Endothelial cell of umbilical vein (primary cell): ENCODE results near the gene TOM1L2. TPM values are rescaled to one million over a fixed set of nuclear protein-coding genes. Genes with fewer than 3 reads are reported as not detected.

Experiments
- BruUV-seq: library from RNA; stranded (reverse); fragments of 400-500 nt; replicated peaks from 2 replicates; lab custom pipeline; 2021; lab: Mats Ljungman, UMichigan
- CTCF ChIA-PET: fragments of 300-600, 350-600 bp; sonication (Branson Sonifier 250); formaldehyde crosslinking; loops from one replicate; lab custom pipeline; 2021; ENCODE audit warnings: antibody characterized with exemption, inconsistent platforms; lab: Charles Lee
- POLR2A ChIA-PET: fragments of 300-600, 350-600 bp; sonication (Branson Sonifier 250); formaldehyde crosslinking; loops from one replicate; lab custom pipeline; 2021; ENCODE audit warnings: antibody characterized with exemption, inconsistent platforms; lab: Charles Lee
- DNase-seq: peaks from one replicate; pipeline ENCODE4 v3.0.0-alpha.2; 2011; ENCODE audit warnings: low read depth, low spot score
- FAIRE-seq: peaks from 2 replicates; lab custom pipeline; 2011; peaks lifted over from hg19 to GRCh38; lab: Jason Lieb, UNC
- H2AFZ ChIP-seq: 2 replicates; pipeline ENCODE4 v1.6.0; 2012; ENCODE audit warnings: low read depth, low read length, control low read depth, inconsistent platforms
- H3K27ac ChIP-seq: 2 replicates; pipeline ENCODE4 v1.5.1; 2011; ENCODE audit warnings: low read depth, mild to moderate bottlenecking, control low read depth, low read length, moderate library complexity; ENCODE audit not compliant: insufficient read depth
- H3K27me3 ChIP-seq, 2 experiments: 2 replicates each; pipeline versions ENCODE4 v1.6.0 to v1.6.1; 2011; ENCODE audit warnings: low read length in 2 of 2, mixed read lengths in 1 of 2; ENCODE audit not compliant: control insufficient read depth in 2 of 2, insufficient read depth in 2 of 2
- H3K36me3 ChIP-seq, 2 experiments: 2 replicates in 1 of 2; 3 replicates in 1 of 2; pipeline ENCODE4 v1.5.1; 2011; ENCODE audit warnings: low read length in 2 of 2, mild to moderate bottlenecking in 1 of 2, moderate library complexity in 1 of 2; ENCODE audit not compliant: control insufficient read depth in 2 of 2, insufficient read depth in 2 of 2; ENCODE audit errors: extremely low read depth in 1 of 2
- H3K4me1 ChIP-seq: 3 replicates; pipeline ENCODE4 v1.5.1; 2011; ENCODE audit warnings: mild to moderate bottlenecking, low read length; ENCODE audit not compliant: control insufficient read depth, insufficient read depth; ENCODE audit errors: extremely low read depth
- H3K4me2 ChIP-seq: 2 replicates; pipeline ENCODE4 v1.6.1; 2011; ENCODE audit warnings: low read length, control low read depth, mixed read lengths; ENCODE audit not compliant: insufficient read depth
- H3K4me3 ChIP-seq, 3 experiments: fragments of 200-600 bp in 1 of 3; sonication (generic), shearing (Covaris generic) in 1 of 3; replicated peaks in 1 of 3; 2 replicates each; pipeline ENCODE4 v1.5.1; 2011 to 2016; ENCODE audit warnings: control low read depth in 3 of 3, low read length in 3 of 3, mild to moderate bottlenecking in 2 of 3, inconsistent platforms in 1 of 3, low read depth in 1 of 3, moderate library complexity in 1 of 3; ENCODE audit not compliant: insufficient read depth in 1 of 3
- H3K79me2 ChIP-seq: 2 replicates; pipeline ENCODE4 v1.6.0; 2012; ENCODE audit warnings: low read length, inconsistent platforms; ENCODE audit not compliant: control insufficient read depth, insufficient read depth
- H3K9ac ChIP-seq: replicated peaks from 2 replicates; pipeline ENCODE3; 2011; ENCODE audit warnings: low read length, control low read depth; ENCODE audit not compliant: insufficient read depth; ENCODE audit errors: extremely low read depth
- H3K9me1 ChIP-seq: replicated peaks from 3 replicates; pipeline ENCODE4 v1.6.0; 2011; ENCODE audit warnings: mild to moderate bottlenecking, low read length; ENCODE audit not compliant: control insufficient read depth, insufficient read depth; ENCODE audit errors: extremely low read depth
- H3K9me3 ChIP-seq: replicated peaks from 2 replicates; pipeline ENCODE4 v1.5.1; 2012; ENCODE audit warnings: low read length, inconsistent platforms; ENCODE audit not compliant: control insufficient read depth, insufficient read depth
- H4K20me1 ChIP-seq: replicated peaks from 2 replicates; pipeline ENCODE3; 2011; ENCODE audit warnings: mild to moderate bottlenecking, low read length; ENCODE audit not compliant: control insufficient read depth, insufficient read depth; ENCODE audit errors: extremely low read depth
- EZH2 ChIP-seq: IDR thresholded peaks from 2 replicates; pipeline ENCODE4 v1.6.1; 2012; ENCODE audit warnings: borderline replicate concordance, low read depth, mild to moderate bottlenecking, moderate library complexity, low read length, inconsistent platforms; ENCODE audit not compliant: severe bottlenecking
- FOS ChIP-seq: IDR thresholded peaks from 2 replicates; pipeline ENCODE4 v1.6.1; 2011; ENCODE audit warnings: mild to moderate bottlenecking, low read length, moderate library complexity, borderline replicate concordance; ENCODE audit not compliant: insufficient read depth
- GATA2 ChIP-seq: IDR thresholded peaks from 2 replicates; pipeline ENCODE4 v1.7.0; 2011; ENCODE audit warnings: low read depth, mild to moderate bottlenecking, moderate library complexity, mixed read lengths, low read length; ENCODE audit not compliant: insufficient read length, insufficient read depth
- JUN ChIP-seq: IDR thresholded peaks from 2 replicates; pipeline ENCODE4 v1.6.1; 2011; ENCODE audit warnings: borderline replicate concordance, low read depth; ENCODE audit not compliant: insufficient read length, insufficient read depth
- MYC ChIP-seq: IDR thresholded peaks from one replicate; pipeline ENCODE4 v1.6.1; 2011; ENCODE audit warnings: mild to moderate bottlenecking, low read depth, low read length
- POLR2A ChIP-seq: IDR thresholded peaks from 2 replicates; pipeline ENCODE4 v1.6.1; 2012; ENCODE audit warnings: low read depth, mild to moderate bottlenecking, control low read depth, low read length
- POLR2AphosphoS5 ChIP-seq: IDR thresholded peaks from 2 replicates; pipeline ENCODE4 v1.6.1; 2012; ENCODE audit warnings: low read depth, mild to moderate bottlenecking, control low read depth, low read length, moderate library complexity; ENCODE audit not compliant: insufficient read depth
- dilution Hi-C: fragments of 300-500 bp; cut with MboI; formaldehyde crosslinking; loops from one replicate; pipeline ENCODE4 v1.15.0; 2019; ENCODE audit warnings: low sequenced_read_pairs; ENCODE audit not compliant: extremely low pct_ligation_motif_present
- intact Hi-C: fragments of 100-400 bp; cut with micrococcal nuclease; formaldehyde crosslinking; loops from one replicate; pipeline ENCODE4 v1.10.0; 2022
- polyA plus RNA-seq, 4 experiments: library from polyadenylated mRNA; depleted of rRNA in 3 of 4; stranded (reverse) in 3 of 4; unstranded in 1 of 4; fragments of >200 nt; gene quantifications; 2 replicates each; pipeline versions ENCODE4 v1.2.1 to v1.2.3, GENCODE V29; 2011 to 2012; ENCODE audit warnings: missing spikeins in 1 of 4
- total RNA-seq: library from RNA; stranded (reverse); gene quantifications from 2 replicates; pipeline ENCODE4 v1.2.3, GENCODE V29; 2021
- TF ChIP-seq, protein P1 (sequence below), 2 donors: IDR thresholded peaks; 1 replicate in 1 of 2; 2 replicates in 1 of 2; pipeline ENCODE4 v1.5.1; 2011; ENCODE audit warnings: low read length in 2 of 2, mild to moderate bottlenecking in 2 of 2, moderate library complexity in 2 of 2, control low read depth in 1 of 2, inconsistent platforms in 1 of 2, low read depth in 1 of 2; ENCODE audit not compliant: insufficient read depth in 1 of 2; ENCODE audit errors: extremely low read depth in 1 of 2

The TOM1L2 gene
- total and polyA plus RNA-seq, 2 donors (not counting 3 experiments of a cell fraction or from before 2014, with no cell fraction given) = 31.7 to 37.6 TPM

DNA sequence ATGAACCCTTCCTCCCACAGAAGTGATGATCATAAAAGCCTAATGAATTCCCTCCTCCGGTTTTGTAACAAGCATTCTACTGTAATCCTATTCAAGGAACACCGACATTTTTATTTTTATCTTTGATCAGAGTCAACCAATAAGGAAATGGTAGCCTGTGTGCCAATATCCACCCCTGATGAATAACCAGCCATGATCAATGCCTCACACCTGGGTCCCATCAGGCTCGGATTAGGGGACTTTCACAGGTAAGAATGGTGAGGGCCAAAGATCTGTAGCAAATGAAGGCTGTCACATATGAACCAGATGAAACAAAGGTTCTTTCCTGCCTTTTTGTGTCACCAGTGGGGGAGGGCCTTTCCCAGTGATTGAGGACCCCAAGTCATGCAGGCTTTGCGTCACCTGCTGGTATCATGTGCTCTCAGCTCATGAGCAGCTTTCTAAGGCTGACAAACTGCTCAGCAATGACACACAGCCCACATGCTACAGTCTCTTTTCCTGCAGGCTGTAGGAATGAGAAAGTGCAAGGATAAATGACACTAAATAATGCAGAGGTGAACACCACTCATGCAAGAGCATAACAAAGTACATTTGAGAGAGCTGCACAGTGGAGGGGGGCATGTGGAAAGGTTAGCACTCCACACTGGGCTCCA, 34.9 kb downstream of the TOM1L2 start:
- H3K9ac ChIP-seq = no peak overlapping the region
- H3K79me2 ChIP-seq = peaks cover 8% of the 10 kb centered on the region
- H3K4me2 ChIP-seq = no peak overlapping the region
- ChIA-PET CTCF (no interaction called here), POLR2A (no interaction called here)
- no peaks in the 10 kb centered on the region for H3K9me1 ChIP-seq
- H3K36me3 ChIP-seq = no peaks in the 10 kb centered on the region
- H3K4me1 ChIP-seq = peaks cover 22% of the 10 kb centered on the region
- no TSS peak for BruUV-seq
- intact Hi-C loops = no loop called here
- no peak overlapping the region for H2AFZ ChIP-seq
- TF ChIP-seq MYC = no peak
- TF ChIP-seq FOS = no peak
- no peak for TF ChIP-seq JUN
- TF ChIP-seq POLR2AphosphoS5 = no peak
- TF ChIP-seq POLR2A = no peak
- TF ChIP-seq EZH2 = no peak
- TF ChIP-seq, protein P1, sequence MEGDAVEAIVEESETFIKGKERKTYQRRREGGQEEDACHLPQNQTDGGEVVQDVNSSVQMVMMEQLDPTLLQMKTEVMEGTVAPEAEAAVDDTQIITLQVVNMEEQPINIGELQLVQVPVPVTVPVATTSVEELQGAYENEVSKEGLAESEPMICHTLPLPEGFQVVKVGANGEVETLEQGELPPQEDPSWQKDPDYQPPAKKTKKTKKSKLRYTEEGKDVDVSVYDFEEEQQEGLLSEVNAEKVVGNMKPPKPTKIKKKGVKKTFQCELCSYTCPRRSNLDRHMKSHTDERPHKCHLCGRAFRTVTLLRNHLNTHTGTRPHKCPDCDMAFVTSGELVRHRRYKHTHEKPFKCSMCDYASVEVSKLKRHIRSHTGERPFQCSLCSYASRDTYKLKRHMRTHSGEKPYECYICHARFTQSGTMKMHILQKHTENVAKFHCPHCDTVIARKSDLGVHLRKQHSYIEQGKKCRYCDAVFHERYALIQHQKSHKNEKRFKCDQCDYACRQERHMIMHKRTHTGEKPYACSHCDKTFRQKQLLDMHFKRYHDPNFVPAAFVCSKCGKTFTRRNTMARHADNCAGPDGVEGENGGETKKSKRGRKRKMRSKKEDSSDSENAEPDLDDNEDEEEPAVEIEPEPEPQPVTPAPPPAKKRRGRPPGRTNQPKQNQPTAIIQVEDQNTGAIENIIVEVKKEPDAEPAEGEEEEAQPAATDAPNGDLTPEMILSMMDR (IDR thresholded peaks at IDR 0.05; ENCODE audit: extremely low read depth in 1 of 2, insufficient read depth in 1 of 2, low read depth in 1 of 2, low read length in 2 of 2) = no peak
- TF ChIP-seq GATA2 = no peak
- H4K20me1 ChIP-seq = no peaks in the 10 kb centered on the region
- no peaks in the 10 kb centered on the region for H3K9me3 ChIP-seq
- no peak for FAIRE-seq
- H3K27ac ChIP-seq = no peak overlapping the region
- no peak for DNase-seq
- H3K4me3 ChIP-seq = no peak overlapping the region
- H3K27me3 ChIP-seq = no peaks in the 10 kb centered on the region
- dilution Hi-C loops = no loop called here
